NCI-H128 (cell line): ENCODE results near the gene ZNF488.

Source experiments
- DNase-seq: peaks from one replicate; lab custom pipeline; 2025; ENCODE audit not compliant: unreplicated experiment; lab: John Stamatoyannopoulos, UW

Gene ZNF488

DNA sequence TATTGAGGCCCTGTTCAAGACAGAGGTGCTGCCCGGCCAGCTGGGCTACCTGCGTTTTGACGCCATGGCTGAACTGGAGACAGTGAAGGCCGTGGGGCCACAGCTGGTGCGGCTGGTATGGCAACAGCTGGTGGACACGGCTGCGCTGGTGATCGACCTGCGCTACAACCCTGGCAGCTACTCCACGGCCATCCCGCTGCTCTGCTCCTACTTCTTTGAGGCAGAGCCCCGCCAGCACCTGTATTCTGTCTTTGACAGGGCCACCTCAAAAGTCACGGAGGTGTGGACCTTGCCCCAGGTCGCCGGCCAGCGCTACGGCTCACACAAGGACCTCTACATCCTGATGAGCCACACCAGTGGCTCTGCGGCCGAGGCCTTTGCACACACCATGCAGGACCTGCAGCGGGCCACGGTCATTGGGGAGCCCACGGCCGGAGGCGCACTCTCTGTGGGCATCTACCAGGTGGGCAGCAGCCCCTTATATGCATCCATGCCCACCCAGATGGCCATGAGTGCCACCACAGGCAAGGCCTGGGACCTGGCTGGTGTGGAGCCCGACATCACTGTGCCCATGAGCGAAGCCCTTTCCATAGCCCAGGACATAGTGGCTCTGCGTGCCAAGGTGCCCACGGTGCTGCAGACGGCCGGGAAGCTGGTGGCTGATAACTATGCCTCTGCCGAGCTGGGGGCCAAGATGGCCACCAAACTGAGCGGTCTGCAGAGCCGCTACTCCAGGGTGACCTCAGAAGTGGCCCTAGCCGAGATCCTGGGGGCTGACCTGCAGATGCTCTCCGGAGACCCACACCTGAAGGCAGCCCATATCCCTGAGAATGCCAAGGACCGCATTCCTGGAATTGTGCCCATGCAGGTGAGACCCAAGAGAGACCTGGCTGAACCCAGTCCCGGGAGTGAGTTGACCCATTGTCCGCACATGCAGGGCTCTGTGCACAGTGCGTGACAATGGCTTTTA lies 33.1 kb downstream of the ZNF488 start:
- no peak for DNase-seq

- DNase-seq: no peak
These were observed 34.1 kb downstream of the ZNF488 start for GRCh38 chr10:47349941-47350371.

DNA sequence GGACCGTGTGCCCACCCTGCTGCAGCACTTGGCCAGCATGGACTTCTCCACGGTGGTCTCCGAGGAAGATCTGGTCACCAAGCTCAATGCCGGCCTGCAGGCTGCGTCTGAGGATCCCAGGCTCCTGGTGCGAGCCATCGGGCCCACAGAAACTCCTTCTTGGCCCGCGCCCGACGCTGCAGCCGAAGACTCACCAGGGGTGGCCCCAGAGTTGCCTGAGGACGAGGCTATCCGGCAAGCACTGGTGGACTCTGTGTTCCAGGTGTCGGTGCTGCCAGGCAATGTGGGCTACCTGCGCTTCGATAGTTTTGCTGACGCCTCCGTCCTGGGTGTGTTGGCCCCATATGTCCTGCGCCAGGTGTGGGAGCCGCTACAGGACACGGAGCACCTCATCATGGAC lies 34.6 kb downstream of the ZNF488 start:
- no peak for DNase-seq

DNA sequence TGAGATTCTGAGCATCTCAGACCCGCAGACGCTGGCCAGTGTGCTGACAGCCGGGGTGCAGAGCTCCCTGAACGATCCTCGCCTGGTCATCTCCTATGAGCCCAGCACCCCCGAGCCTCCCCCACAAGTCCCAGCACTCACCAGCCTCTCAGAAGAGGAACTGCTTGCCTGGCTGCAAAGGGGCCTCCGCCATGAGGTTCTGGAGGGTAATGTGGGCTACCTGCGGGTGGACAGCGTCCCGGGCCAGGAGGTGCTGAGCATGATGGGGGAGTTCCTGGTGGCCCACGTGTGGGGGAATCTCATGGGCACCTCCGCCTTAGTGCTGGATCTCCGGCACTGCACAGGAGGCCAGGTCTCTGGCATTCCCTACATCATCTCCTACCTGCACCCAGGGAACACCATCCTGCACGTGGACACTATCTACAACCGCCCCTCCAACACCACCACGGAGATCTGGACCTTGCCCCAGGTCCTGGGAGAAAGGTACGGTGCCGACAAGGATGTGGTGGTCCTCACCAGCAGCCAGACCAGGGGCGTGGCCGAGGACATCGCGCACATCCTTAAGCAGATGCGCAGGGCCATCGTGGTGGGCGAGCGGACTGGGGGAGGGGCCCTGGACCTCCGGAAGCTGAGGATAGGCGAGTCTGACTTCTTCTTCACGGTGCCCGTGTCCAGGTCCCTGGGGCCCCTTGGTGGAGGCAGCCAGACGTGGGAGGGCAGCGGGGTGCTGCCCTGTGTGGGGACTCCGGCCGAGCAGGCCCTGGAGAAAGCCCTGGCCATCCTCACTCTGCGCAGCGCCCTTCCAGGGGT lies 35.2 kb downstream of the ZNF488 start:
- DNase-seq: no peak

- no peak for DNase-seq
These were observed 35.9 kb downstream of the ZNF488 start, which contains the start of gene RBP3 for GRCh38 chr10:47348138-47348651. TSS of gene RBP3 (plus strand) at chr10:47348363. CDS start at chr10:47348485, 122 bp downstream.

DNA sequence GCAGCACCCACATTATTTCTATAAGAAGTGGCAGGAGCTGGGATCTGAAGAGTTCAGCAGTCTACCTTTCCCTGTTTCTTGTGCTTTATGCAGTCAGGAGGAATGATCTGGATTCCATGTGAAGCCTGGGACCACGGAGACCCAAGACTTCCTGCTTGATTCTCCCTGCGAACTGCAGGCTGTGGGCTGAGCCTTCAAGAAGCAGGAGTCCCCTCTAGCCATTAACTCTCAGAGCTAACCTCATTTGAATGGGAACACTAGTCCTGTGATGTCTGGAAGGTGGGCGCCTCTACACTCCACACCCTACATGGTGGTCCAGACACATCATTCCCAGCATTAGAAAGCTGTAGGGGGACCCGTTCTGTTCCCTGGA lies 36.8 kb downstream of the ZNF488 start:
- DNase-seq: no peak

GRCh38 chr10:47346581-47347302 lies 37.4 kb downstream of the ZNF488 start:
- no peak for DNase-seq

DNA sequence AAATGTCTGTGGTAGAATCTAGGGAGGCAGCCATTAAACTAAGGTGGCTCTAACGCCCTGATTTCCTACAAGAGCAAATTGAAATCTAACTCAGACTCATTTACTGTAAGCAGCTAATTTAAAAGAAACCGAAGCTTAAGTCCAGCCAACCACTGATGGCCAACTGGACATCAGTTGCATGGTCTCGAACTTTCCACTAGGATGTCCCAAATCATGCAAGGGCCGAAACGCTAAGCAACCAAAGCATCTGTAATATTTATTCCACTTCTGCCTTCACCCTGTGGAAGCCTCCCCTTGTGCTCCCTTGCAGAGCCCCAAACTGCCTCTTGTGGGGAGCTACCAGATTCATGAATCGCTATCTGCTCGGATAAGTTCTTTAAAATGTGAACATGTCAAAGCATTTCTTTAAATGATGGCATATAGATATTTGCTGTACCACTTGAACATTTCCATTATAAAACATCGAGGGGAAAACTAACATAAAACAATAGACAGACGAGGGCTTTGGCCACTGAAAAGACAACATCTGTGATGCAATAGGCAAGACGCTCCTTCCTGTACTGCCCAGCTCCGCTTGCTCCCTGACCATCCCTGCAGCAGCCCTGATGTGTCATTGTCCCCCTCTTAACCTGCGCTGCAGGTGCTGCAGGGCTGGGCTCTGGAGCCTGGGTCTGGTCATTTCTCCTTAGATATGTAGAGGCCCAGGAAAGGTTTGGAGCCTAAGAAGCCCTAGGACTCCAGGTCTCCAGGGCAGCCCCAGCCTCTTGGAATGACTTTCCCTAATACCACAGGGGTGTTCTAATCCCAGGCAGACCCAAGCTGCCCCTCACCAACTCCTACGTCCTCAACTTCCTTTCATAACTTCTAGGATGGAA lies 38.9 kb downstream of the ZNF488 start:
- DNase-seq: no peak

DNA sequence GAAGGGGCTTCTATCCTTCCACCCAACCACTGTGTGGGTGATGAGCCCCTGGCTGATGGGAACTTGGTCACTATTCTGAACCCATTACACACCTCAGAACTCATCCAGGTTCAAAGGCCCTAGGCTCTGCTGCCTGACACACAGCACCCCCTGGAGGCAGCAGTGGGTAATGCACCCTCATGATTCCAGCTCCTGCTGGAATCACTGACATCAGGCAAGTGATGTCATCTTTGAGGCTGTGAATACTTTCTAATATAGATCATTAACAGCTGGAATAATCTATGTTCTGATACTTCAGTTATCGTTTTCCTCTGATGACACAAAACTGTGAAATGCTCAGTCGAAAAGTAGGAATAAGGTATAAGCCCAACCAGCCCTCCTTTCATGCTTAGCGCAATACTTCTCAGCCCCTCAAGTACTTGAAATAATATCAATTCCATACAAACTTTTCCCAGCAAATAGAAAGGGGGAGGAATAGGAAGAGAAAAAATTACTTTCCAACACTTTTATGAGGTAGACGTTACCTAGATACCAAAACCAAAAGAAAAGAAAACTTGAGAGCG lies 43.4 kb downstream of the ZNF488 start:
- DNase-seq: no peak

- DNase-seq: no peak
These were observed 44.1 kb downstream of the ZNF488 start for GRCh38 chr10:47339759-47340607.

GRCh38 chr10:47339186-47339735 lies 44.8 kb downstream of the ZNF488 start:
- no peak for DNase-seq

DNA sequence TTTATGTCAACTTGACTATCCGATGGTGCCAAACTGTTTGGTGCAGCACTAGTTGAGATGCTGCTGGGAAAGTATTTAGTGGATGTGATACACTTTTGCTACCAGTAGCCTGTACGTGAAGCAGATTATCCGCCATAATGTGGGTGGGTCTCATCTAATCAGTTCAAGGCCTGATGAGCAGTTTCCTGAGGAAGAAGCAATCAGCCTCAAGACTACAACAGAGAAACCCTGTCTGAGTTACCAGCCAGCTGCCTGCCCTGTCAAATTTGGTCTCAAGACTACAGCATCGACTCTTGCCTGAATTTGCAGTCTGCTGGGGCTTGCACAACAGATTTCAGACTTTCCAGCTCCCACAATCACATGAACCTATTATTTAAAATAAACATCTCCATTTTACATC lies 46.8 kb downstream of the ZNF488 start:
- DNase-seq: no peak

DNA sequence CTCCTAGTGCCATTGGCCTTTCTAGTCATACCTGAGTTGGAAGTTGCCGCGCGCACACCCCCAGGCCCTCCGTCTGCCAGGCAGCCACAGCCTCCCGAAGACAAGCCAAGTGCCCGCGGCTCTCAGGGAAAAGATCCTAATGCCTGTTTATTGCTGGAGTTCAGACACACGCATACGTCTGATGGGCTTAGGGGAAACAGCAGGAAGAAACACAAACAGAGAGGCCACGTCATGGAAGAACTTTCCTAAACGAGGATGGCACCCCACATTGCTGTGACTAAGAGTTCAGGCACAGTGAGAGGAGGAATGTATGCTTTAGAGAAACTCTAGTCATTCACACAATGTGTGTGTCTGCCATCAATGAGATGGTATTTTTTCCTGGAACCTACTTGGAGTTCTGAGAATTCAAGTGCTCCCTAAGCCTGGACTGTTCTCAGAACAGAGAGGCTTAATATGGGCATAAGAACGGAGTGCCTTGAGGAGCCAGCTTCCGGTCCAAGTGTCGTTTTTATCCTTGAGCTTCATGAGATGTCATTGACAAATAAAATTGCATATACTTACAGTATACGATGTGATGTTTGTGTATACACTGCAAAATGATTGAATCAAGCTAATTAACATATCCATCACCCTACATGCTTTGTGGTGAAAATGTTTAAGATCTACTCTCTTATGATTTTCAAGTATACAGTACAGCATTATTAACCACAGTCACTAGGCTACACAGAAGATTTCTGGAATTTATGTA lies 47.5 kb downstream of the ZNF488 start:
- no peak for DNase-seq

DNA sequence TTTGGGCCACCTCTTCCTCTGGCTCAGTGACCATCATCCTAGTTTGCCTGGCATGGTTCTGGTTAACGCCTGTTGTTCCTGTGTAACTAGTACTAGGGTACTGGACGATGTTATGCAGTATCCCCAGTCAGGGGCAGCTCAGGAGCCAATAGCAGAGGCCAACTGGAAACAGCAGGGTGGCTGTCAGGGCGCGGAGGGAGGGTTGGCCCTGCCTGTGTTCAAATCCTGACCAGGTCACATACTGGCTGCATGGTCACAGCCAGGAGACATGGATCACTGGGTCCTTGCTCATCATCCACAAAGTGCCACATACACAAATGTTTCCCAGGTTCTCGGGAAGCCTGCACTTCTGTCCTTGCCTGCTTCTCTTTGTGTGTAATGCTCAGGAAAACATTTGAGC lies 48.2 kb downstream of the ZNF488 start:
- DNase-seq: no peak

GRCh38 chr10:47334466-47335295 lies 49.4 kb downstream of the ZNF488 start:
- no peak for DNase-seq

GRCh38 chr10:47333532-47333931 lies 50.6 kb downstream of the ZNF488 start:
- DNase-seq: no peak

DNA sequence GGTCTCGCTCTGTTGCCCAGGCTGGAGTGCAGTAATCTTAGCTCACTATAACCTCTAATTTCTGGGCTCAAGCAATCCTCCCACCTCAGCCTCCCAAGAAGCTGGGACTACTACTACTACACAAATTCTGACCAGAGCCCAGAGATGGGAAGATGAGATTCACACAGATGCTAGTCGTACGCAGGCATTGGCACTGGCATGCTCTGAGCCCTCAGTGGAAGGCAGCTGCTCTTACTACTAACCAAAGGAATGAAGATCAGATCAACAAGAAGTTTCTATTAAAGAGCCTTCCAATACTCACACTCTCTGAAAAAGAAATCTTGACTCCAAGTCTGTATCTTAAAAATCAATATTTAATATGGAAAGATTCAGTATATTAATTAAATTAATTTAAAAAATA lies 51.1 kb downstream of the ZNF488 start:
- DNase-seq: no peak
